GM21825 (cell line): ENCODE measurements around the gene GAGE12J.
"Not testable (repeated sequence)": the region's sequence is repeated elsewhere in the genome, so short reads cannot be mapped to it uniquely, and the experiment has no call there.

Source experiments
- ATAC-seq: cut with Tn5 transposase; IDR thresholded peaks from one replicate; pipeline ENCODE4 v1.9.1; 2021; ENCODE audit warnings: mild to moderate bottlenecking, moderate library complexity; ENCODE audit not compliant: unreplicated experiment

GAGE12J gene

GRCh38 chrX:49309401-49309981, 12.3 kb upstream of the GAGE12J start:
- no peak for ATAC-seq

- no peak for ATAC-seq
Observed at GRCh38 chrX:49310371-49310770, 11.5 kb upstream of the GAGE12J start.

DNA sequence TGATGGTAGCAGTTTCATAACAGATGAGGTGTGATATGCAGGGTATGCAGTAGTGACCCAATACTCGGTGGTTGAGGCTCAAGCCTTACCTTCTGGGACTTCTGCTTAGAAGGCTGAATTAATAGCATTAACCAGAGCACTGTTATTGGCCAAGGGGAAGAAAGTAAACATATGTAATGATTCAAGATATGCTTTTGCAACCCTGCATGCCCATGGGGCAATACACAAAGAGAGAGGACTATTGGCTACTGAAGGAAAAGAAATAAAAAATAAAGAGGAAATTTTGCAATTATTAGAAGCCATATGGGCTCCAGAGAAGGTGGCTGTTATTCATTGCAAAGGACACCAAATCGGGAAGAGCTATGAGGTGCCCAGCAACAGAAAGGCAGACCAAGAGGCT, 9.7 kb upstream of the GAGE12J start:
- ATAC-seq: no peak

DNA sequence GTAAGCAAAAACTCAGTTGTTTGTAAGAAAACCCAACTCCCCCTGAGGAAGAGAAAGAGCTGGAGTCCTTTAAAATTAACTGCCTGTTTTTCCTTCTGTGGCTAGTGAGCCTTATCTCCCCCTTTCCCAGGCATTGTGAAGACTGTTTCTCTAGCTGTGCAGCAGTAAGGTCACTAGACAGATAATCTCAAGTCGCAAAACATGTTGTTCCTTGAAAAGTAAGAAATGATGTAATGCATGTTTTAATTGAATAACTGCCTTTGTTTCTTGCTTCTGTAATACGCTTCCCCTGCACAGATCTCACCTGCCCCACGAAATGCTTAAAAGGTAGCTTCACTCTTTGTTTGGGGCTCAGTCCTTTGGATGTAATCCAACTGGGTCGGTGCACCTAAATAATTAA, 5.8 kb upstream of the GAGE12J start:
- ATAC-seq: no peak

DNA sequence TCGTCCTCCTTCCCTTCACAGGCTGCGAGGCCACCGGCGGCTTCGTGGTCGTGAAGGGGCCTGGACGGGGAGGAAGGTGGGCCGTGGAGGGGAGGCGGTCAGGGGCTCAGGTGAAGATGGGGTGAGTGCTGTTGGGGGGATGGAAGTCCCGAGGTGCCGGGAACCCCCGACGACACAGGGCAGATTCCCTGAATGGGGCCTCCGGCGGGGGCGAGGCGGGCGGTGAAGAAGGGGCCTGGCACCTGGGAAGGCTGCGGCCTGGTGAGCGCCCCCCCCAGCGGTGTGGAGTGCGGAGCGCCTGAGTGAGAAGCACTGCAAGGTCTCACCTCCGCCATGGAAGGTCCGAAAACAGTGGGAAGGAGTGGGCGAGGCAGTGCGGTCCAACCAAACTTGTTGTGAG, 429 bp downstream of the GAGE12J start:
- ATAC-seq: not testable (repeated sequence)

DNA sequence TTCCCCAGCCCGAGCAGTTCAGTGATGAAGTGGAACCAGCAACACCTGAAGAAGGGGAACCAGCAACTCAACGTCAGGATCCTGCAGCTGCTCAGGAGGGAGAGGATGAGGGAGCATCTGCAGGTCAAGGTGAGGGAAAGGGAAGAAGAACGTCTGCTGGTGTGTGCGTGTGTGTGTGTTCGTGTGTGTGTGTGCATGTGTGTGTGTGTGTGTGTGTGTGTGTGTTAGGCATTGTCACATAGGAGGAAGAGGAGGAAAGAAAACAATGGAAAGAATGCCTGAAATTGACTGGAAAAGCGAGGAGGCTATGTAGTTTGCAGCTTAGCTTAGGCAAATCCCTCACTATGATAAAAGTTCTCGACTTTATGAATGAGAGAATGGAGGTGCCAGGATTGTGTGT, 1.9 kb downstream of the GAGE12J start:
- ATAC-seq: not testable (repeated sequence)

DNA sequence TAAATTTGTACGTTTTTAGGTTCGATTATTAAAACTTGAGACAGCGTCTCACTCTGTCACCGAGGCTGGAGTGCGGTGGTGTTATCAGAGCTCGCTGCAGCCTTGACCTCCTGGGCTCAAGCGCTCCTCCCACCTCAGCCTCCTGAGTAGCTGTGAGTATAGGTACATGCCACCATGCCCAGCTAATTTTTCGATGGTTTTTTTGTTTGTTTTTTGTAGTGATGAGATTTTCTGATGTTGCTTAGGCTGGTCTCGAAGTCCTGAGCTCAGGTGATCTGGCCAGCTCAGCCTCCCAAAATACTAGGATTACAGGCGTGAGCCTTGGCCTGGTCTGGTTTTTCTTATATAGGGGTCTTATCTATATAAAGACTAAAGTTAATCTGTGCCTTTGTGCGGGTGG, 8.6 kb downstream of the GAGE12J start:
- ATAC-seq: not testable (repeated sequence)

DNA sequence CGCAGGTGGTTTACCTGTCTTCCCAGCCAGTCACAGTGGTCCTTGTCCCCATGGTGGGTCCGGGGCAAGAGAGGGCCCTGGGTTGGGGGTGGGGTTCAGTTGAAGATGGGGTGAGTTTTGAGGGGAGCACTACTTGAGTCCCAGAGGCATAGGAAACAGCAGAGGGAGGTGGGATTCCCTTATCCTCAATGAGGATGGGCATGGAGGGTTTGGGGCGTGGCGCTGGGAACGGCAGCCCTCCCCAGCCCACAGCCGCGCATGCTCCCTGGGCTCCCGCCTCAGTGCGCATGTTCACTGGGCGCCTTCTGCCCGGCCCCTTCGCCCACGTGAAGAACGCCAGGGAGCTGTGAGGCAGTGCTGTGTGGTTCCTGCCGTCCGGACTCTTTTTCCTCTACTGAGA, 9.4 kb downstream of the GAGE12J start, which contains the start of gene GAGE13:
Gene GAGE13 (plus strand): TSS at position 301 of the 400 bp plus-strand sequence. CDS start 1,156 bp downstream, outside the sequence.
- ATAC-seq: not testable (repeated sequence)

- not testable (repeated sequence) for ATAC-seq
Observed at GRCh38 chrX:49331841-49332240, 10.0 kb downstream of the GAGE12J start.

- not testable (repeated sequence) for ATAC-seq
Observed at GRCh38 chrX:49341449-49341848, 19.6 kb downstream of the GAGE12J start.

DNA sequence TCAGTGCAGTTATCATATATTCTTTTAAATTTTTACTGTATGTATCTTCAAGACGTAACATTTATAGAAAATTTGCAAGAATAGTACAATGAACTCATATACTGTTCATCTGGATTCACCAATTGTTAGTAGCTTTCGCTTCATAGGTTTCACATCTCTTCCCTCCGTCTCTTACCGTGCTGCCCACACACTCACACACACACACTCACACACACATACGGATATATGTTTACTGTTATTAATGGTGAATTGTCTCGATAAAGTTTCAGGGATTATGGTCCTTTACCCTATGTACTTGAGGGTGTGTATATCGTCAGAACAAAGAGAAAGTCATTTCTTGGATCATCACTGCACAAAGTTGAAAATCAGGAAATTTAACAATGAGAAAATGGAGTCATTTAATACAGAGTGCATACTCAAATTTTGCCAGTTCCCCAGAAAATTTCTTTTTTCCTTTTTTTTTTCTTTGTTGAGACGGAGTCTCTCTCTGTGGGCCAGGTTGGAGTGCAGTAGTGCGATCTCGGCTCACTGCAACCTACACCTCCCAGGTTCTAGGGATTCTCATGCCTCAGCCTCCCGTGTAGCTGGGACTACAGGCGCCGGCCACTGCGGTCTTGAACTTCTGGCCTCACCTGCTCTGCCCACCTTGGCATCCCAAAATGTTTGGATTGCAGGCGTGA, 22.8 kb downstream of the GAGE12J start:
- not testable (repeated sequence) for ATAC-seq

GRCh38 chrX:49345402-49345801, 23.6 kb downstream of the GAGE12J start:
- ATAC-seq: not testable (repeated sequence)

- not testable (repeated sequence) for ATAC-seq
Observed at GRCh38 chrX:49346150-49346549, 24.3 kb downstream of the GAGE12J start.
